ENCODE measurements around the gene FSTL5. TPM values are rescaled to one million over a fixed set of nuclear protein-coding genes. Genes with fewer than 3 reads are reported as not detected.

Gene FSTL5
- total and polyA plus RNA-seq, 2 of the 8 experiments (the other 6 are each of a cell fraction or from before 2014, with no cell fraction given), result 0.09 to 0.32 TPM

GRCh38 chr4:161822174-161822573 is 341.6 kb downstream of the FSTL5 start (continued):
- TF ChIP-seq CHD7 (IDR thresholded peaks at IDR 0.05; ENCODE audit: insufficient replicate concordance, low read length) (no peak), SP1 (IDR thresholded peaks at IDR 0.05; ENCODE audit: low read depth, low read length) (no peak), USF2 (IDR thresholded peaks at IDR 0.05; ENCODE audit: low read length) (no peak)

Data from H1 (cell line).